Measurements from ENCODE around the gene PCSK6. TPM values are rescaled to one million over a fixed set of nuclear protein-coding genes. Genes with fewer than 3 reads are reported as not detected.
"Not testable (repeated sequence)": the region's sequence is repeated elsewhere in the genome, so short reads cannot be mapped to it uniquely, and the experiment has no call there.

Gene PCSK6
- total RNA-seq, 1 donor from 2014 or later: 8.4 TPM

DNA sequence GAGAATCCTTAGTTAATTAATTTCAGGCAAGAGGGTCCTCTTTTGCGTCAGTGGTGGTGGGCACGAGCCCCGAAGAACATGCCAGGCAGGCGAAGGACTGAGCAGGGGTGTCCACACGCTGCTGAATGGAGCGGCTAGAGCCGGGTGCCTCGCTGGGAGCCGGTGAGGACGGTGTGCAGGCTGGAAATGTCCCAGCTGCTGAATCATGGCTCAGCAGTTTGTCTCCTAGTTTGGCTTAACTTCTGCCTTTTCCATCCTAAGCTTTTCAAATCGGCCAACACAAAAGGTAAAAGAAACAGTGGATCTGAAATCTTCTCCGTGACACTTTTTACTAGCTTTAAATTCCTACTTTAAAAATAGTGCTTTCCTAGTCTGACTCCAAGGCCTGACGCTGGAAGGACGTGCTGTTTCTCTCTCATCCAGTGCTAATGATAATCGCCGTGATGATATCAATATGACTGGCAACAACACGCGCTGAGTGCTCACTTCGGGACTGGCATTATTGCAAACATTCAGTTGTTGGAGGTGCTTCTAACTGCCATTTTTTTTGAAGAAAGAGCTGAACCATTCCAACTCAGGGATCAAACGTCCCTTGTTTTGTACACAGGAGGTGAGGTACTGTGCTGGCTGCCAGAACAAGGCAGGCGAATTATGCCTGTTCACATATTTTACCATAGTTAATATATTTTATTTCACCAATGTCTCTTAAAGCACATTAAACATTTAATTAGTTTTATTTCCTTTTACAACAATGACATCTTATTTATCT, 19.8 kb downstream of the PCSK6 start:
- TF ChIP-seq, protein P1, sequence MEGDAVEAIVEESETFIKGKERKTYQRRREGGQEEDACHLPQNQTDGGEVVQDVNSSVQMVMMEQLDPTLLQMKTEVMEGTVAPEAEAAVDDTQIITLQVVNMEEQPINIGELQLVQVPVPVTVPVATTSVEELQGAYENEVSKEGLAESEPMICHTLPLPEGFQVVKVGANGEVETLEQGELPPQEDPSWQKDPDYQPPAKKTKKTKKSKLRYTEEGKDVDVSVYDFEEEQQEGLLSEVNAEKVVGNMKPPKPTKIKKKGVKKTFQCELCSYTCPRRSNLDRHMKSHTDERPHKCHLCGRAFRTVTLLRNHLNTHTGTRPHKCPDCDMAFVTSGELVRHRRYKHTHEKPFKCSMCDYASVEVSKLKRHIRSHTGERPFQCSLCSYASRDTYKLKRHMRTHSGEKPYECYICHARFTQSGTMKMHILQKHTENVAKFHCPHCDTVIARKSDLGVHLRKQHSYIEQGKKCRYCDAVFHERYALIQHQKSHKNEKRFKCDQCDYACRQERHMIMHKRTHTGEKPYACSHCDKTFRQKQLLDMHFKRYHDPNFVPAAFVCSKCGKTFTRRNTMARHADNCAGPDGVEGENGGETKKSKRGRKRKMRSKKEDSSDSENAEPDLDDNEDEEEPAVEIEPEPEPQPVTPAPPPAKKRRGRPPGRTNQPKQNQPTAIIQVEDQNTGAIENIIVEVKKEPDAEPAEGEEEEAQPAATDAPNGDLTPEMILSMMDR (IDR thresholded peaks at IDR 0.05; ENCODE audit: insufficient read depth, low read length, poor library complexity, severe bottlenecking): no peak
- Histone ChIP-seq H3K4me3 (ENCODE audit: low read depth, low read length) (no peak overlapping the region), H3K27me3 (ENCODE audit: control insufficient read depth, insufficient read depth, low read length) (no peaks in the 10 kb centered on the region), H3K36me3 (ENCODE audit: control insufficient read depth, insufficient read depth, low read length) (no peaks in the 10 kb centered on the region)
- no peak for DNase-seq (ENCODE audit: low read depth)

DNA sequence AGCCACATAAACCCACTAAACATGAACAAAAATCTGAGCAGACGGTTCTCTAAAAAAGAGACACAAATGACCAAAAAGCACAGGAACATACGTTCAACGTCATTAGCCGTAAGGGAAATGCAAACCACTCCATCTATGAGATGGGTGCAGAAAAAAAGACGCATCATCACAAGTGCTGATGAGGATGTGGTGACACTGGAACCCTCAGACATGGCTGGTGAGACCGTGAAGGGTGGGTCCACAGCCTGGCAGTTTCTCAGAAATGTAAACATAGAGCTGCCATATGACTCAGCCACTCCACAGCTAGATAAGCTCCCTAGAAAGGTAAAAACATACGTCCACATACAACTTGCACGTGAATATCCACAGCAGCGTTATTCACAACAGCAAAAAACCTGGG, 23.3 kb downstream of the PCSK6 start:
- no peak overlapping the region for H3K4me3 ChIP-seq (ENCODE audit: low read depth, low read length)
- DNase-seq (ENCODE audit: low read depth): no peak
- H3K27me3 ChIP-seq (ENCODE audit: control insufficient read depth, insufficient read depth, low read length): no peaks in the 10 kb centered on the region
- no peaks in the 10 kb centered on the region for H3K36me3 ChIP-seq (ENCODE audit: control insufficient read depth, insufficient read depth, low read length)
- TF ChIP-seq, protein P1 (IDR thresholded peaks at IDR 0.05; ENCODE audit: insufficient read depth, low read length, poor library complexity, severe bottlenecking): no peak

DNA sequence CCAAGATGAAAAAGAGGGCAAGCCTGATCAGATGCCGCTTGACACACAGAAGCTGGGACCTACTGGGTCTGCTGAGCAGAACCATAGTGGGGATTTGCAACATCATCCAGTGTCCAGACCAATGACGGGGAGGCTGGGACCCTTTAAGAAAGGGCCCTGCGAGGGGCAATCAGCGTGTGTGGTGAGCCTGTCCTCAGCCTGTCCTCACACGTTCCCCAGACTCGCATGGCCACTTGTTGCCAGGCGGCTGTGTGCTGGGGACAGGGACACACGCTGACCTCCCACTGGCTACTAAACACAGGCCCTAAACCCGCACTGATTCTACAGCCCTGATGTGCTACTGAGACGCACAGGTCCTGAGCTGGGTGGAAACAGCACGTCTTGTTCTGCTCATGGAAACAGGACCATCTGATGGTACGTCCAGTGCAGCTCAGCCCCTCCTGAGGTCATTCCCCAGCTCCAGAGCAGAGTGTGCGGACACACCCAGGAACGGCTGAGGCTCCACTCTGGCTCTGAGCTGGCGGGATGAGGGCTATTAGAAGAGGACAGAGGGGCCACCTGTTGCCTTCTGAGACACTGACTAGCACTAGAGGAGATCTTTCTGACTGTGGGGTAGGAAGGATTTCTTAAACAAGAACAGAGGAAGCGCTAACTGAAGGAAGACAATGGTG, 24.4 kb downstream of the PCSK6 start:
- no peaks in the 10 kb centered on the region for H3K36me3 ChIP-seq (ENCODE audit: control insufficient read depth, insufficient read depth, low read length)
- no peak overlapping the region for H3K4me3 ChIP-seq (ENCODE audit: low read depth, low read length)
- no peaks in the 10 kb centered on the region for H3K27me3 ChIP-seq (ENCODE audit: control insufficient read depth, insufficient read depth, low read length)
- TF ChIP-seq, protein P1 (IDR thresholded peaks at IDR 0.05; ENCODE audit: insufficient read depth, low read length, poor library complexity, severe bottlenecking): no peak
- no peak for DNase-seq (ENCODE audit: low read depth)

DNA sequence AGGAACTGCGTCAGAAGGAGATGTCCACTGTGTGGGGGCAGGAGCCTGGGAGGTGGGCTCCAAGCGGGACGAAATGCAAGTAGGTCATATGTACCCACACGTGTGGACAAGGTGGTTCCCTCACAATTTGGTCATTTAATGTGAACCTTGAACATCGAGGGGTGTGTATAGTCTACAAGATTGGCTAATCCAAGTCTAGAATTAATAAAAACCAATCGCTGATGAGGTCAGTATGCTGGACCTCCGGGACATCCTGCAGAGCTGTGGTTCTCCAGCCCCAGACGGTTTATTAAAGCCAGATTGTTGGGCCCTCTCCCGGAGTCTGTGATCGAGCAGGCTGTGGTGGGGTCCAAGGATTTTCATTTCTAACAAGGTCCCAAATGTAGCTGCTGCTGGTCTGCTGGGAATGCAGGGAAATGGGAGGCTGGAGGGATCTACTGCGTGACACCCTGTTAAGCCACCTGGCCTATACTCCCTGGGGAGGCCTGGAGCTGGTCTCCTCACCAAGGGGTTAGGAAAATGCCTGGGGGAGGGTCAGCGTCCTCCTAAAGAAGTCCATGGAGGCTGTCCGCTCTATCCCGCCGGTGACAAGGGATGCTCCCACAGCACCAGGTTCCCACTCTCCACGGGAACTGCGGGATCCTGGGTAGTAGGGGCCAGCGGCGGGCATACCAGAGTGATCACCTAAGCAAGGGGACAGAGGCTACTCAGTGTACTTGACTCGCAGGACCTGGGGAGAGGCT, 25.1 kb downstream of the PCSK6 start:
- TF ChIP-seq, protein P1 (IDR thresholded peaks at IDR 0.05; ENCODE audit: insufficient read depth, low read length, poor library complexity, severe bottlenecking): no peak
- H3K36me3 ChIP-seq (ENCODE audit: control insufficient read depth, insufficient read depth, low read length): no peaks in the 10 kb centered on the region
- H3K27me3 ChIP-seq (ENCODE audit: control insufficient read depth, insufficient read depth, low read length): no peaks in the 10 kb centered on the region
- no peak overlapping the region for H3K4me3 ChIP-seq (ENCODE audit: low read depth, low read length)
- DNase-seq (ENCODE audit: low read depth): no peak

DNA sequence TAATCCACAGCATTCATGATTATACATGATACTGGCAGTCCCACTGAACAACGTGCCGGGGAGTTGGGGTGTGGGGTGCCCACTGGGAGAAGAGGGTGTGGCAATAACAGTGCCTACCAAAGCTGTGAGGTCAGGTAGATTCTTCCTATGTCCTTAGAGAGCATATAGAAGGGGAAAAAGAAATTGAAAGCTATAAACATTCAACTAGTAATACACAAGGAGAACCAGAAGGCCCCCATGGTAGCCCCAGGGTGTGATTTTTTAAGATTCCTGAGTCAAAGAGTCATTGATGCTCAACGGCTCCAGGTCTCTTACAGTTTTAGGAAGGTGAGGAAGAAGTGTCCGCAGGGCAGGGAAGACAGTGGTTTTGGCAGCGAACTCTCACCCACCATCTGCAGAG, 25.8 kb downstream of the PCSK6 start:
- not testable (repeated sequence) for H3K4me3 ChIP-seq (ENCODE audit: low read depth, low read length); DNase-seq (ENCODE audit: low read depth); H3K27me3 ChIP-seq (ENCODE audit: control insufficient read depth, insufficient read depth, low read length); H3K36me3 ChIP-seq (ENCODE audit: control insufficient read depth, insufficient read depth, low read length)

DNA sequence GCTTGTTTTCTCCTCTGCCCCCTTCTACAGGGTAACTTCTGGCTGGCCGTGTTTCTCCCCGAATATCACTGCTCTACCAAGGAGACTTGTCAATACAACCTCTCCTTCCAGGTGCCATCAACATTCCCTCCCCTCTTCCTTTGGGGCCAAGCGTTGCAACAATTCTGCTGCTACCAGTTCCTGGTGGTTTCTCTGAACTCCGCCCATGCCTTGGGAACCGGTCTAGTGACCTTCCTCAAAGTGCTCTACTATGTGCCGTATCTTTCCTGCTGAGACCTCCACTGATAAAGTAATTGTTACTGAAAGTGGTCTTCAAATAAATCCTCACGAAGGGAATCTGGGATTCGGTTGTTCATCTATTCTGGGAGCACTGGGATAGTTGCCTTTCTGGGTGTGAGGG, 26.2 kb downstream of the PCSK6 start:
- no peaks in the 10 kb centered on the region for H3K27me3 ChIP-seq (ENCODE audit: control insufficient read depth, insufficient read depth, low read length)
- TF ChIP-seq, protein P1 (IDR thresholded peaks at IDR 0.05; ENCODE audit: insufficient read depth, low read length, poor library complexity, severe bottlenecking): no peak
- no peak for DNase-seq (ENCODE audit: low read depth)

More for the DNA sequence above, 26.2 kb downstream of the PCSK6 start:
- no peak overlapping the region for H3K4me3 ChIP-seq (ENCODE audit: low read depth, low read length)
- no peaks in the 10 kb centered on the region for H3K36me3 ChIP-seq (ENCODE audit: control insufficient read depth, insufficient read depth, low read length)

All from kidney epithelial cell (primary cell).